Spleen (tissue), 7 donors: ENCODE data around the gene CLCN7.

ENCODE experiments used
- CTCF ChIP-seq, 11 experiments: fragments of 200-600 bp in 7 of 11; fragments of 450-650 bp in 4 of 11; sonication (generic) in 4 of 11; IDR thresholded peaks in 8 of 11; conservative IDR thresholded peaks in 3 of 11; 1 replicate in 7 of 11; 2 replicates in 4 of 11; pipeline versions ENCODE4 v1.4.0 to v1.8.0; 2016 to 2021; ENCODE audit warnings: antibody characterized with exemption in 11 of 11, inconsistent platforms in 4 of 11, mild to moderate bottlenecking in 1 of 11
- POLR2A ChIP-seq, 3 donors: fragments of 450-650 bp; IDR thresholded peaks; one replicate each; pipeline ENCODE4 v1.5.1; 2017; ENCODE audit warnings: antibody characterized with exemption in 3 of 3, mild to moderate bottlenecking in 1 of 3
- POLR2AphosphoS5 ChIP-seq, 3 donors: sonication (generic); formaldehyde crosslinking; IDR thresholded peaks; one replicate each; pipeline ENCODE4 v1.5.1; 2017; ENCODE audit warnings: antibody characterized with exemption in 3 of 3
- donor health status: DM: no; HTN: no; CAD: no; lungs with moderate emphysema.
- donor health status: DM: no; HTN: no; CAD: no.
- donor health status: DM: no; HTN: no; CAD: no.

- TF ChIP-seq CTCF (IDR thresholded peaks at IDR 0.05 in 8 of 11, conservative IDR thresholded peaks at IDR 0.05 in 3 of 11) (no peak), POLR2A (IDR thresholded peaks at IDR 0.05) (no peak), POLR2AphosphoS5 (IDR thresholded peaks at IDR 0.05) (no peak)
These were observed 16.5 kb upstream of the CLCN7 start for GRCh38 chr16:1491327-1491726.
